HAP-1 (cell line): ENCODE measurements around the gene FAN1.

Experiments used
- DNase-seq, 2 experiments: peaks; one replicate each; pipeline ENCODE4 v3.0.0-alpha.2; 2016 to 2020; ENCODE audit warnings: low spot score in 2 of 2
- H3K27me3 ChIP-seq: fragments of 250-450 bp; sonication (Bioruptor Pico); 2 replicates; pipeline ENCODE4 v1.5.1; 2020; ENCODE audit warnings: low read depth, mild to moderate bottlenecking, moderate library complexity
- H3K36me3 ChIP-seq: fragments of 250-450 bp; sonication (Bioruptor Pico); replicated peaks from 2 replicates; pipeline ENCODE4 v1.5.1; 2020; ENCODE audit warnings: mild to moderate bottlenecking
- H3K4me1 ChIP-seq: fragments of 250-450 bp; sonication (Bioruptor Pico); 2 replicates; pipeline ENCODE4 v1.5.1; 2020; ENCODE audit warnings: mild to moderate bottlenecking
- H3K4me3 ChIP-seq: fragments of 250-450 bp; sonication (Bioruptor Pico); 2 replicates; pipeline ENCODE4 v1.5.1; 2020; ENCODE audit warnings: mild to moderate bottlenecking, moderate library complexity
- H3K9me3 ChIP-seq: fragments of 250-450 bp; sonication (Bioruptor Pico); 2 replicates; pipeline ENCODE4 v1.5.1; 2020; ENCODE audit warnings: mild to moderate bottlenecking, moderate library complexity
- in situ Hi-C: fragments of 300-500 bp; cut with MboI; formaldehyde crosslinking; loops from 3 replicates; pipeline ENCODE4 v1.14.3; 2020; ENCODE audit warnings: low sequenced_read_pairs, inconsistent platforms, mixed read lengths

Gene FAN1

GRCh38 chr15:30925686-30926085, 22.0 kb downstream of the FAN1 start:
- in situ Hi-C loops, result no loop called here
- DNase-seq, result no peak
- Histone ChIP-seq H3K27me3 (no peaks in the 10 kb centered on the region), H3K9me3 (no peaks in the 10 kb centered on the region), H3K36me3 (peaks cover 57% of the 10 kb centered on the region), H3K4me3 (no peak overlapping the region), H3K4me1 (peaks cover 26% of the 10 kb centered on the region)

- Histone ChIP-seq H3K4me3 (no peak overlapping the region), H3K36me3 (peaks cover 57% of the 10 kb centered on the region), H3K27me3 (no peaks in the 10 kb centered on the region), H3K9me3 (no peaks in the 10 kb centered on the region), H3K4me1 (peaks cover 23% of the 10 kb centered on the region)
- in situ Hi-C loops, result no loop called here
- DNase-seq, result no peak
These were observed 22.4 kb downstream of the FAN1 start for GRCh38 chr15:30926161-30926560.

- Histone ChIP-seq H3K9me3 (no peaks in the 10 kb centered on the region), H3K4me3 (no peak overlapping the region), H3K27me3 (no peaks in the 10 kb centered on the region), H3K4me1 (peaks cover 12% of the 10 kb centered on the region), H3K36me3 (peaks cover 61% of the 10 kb centered on the region)
- in situ Hi-C loops, result no loop called here
- no peak for DNase-seq
These were observed 23.5 kb downstream of the FAN1 start for GRCh38 chr15:30927148-30927761.

GRCh38 chr15:30928076-30928475, 24.4 kb downstream of the FAN1 start:
- no peak for DNase-seq
- in situ Hi-C loops, result no loop called here
- Histone ChIP-seq H3K9me3 (no peaks in the 10 kb centered on the region), H3K4me3 (no peak overlapping the region), H3K36me3 (peaks cover 60% of the 10 kb centered on the region), H3K4me1 (peaks cover 6% of the 10 kb centered on the region), H3K27me3 (no peaks in the 10 kb centered on the region)

GRCh38 chr15:30929064-30929669, 25.5 kb downstream of the FAN1 start:
- in situ Hi-C loops, result no loop called here
- Histone ChIP-seq H3K4me3 (no peak overlapping the region), H3K9me3 (no peaks in the 10 kb centered on the region), H3K36me3 (peaks cover 51% of the 10 kb centered on the region), H3K27me3 (no peaks in the 10 kb centered on the region), H3K4me1 (peaks cover 6% of the 10 kb centered on the region; the same call in 1 of the 2 replicates)
- DNase-seq, result no peak

- Histone ChIP-seq H3K27me3 (no peaks in the 10 kb centered on the region), H3K9me3 (no peaks in the 10 kb centered on the region), H3K36me3 (peaks cover 43% of the 10 kb centered on the region), H3K4me3 (no peak overlapping the region), H3K4me1 (peaks cover 6% of the 10 kb centered on the region; the same call in 1 of the 2 replicates)
- DNase-seq, result no peak
- in situ Hi-C loops, result no loop called here
These were observed 26.3 kb downstream of the FAN1 start for GRCh38 chr15:30929982-30930381.

GRCh38 chr15:30930422-30930821, 26.7 kb downstream of the FAN1 start:
- H3K27me3 ChIP-seq, result no peaks in the 10 kb centered on the region
- no peaks in the 10 kb centered on the region for H3K9me3 ChIP-seq
- H3K4me3 ChIP-seq, result no peak overlapping the region
- in situ Hi-C loops, result no loop called here
- DNase-seq, result no peak
- peaks cover 6% of the 10 kb centered on the region; the same call in 1 of the 2 replicates for H3K4me1 ChIP-seq
- peaks cover 39% of the 10 kb centered on the region for H3K36me3 ChIP-seq

GRCh38 chr15:30933293-30933692, 29.6 kb downstream of the FAN1 start:
- in situ Hi-C loops, result no loop called here
- H3K36me3 ChIP-seq, result peaks cover 33% of the 10 kb centered on the region
- no peak for DNase-seq
- H3K4me3 ChIP-seq, result no peak overlapping the region
- no peaks in the 10 kb centered on the region for H3K9me3 ChIP-seq
- peaks cover 6% of the 10 kb centered on the region; the same call in 1 of the 2 replicates for H3K4me1 ChIP-seq
- H3K27me3 ChIP-seq, result no peaks in the 10 kb centered on the region

GRCh38 chr15:30939161-30939560, 35.4 kb downstream of the FAN1 start:
- no peak for DNase-seq
- H3K27me3 ChIP-seq, result no peaks in the 10 kb centered on the region
- no peak overlapping the region for H3K4me3 ChIP-seq
- peaks cover 64% of the 10 kb centered on the region for H3K36me3 ChIP-seq
- in situ Hi-C loops, result no loop called here
- no peaks in the 10 kb centered on the region for H3K9me3 ChIP-seq
- no peaks in the 10 kb centered on the region for H3K4me1 ChIP-seq

- Histone ChIP-seq H3K4me3 (no peak overlapping the region), H3K9me3 (no peaks in the 10 kb centered on the region), H3K27me3 (no peaks in the 10 kb centered on the region), H3K4me1 (no peaks in the 10 kb centered on the region), H3K36me3 (peaks cover 64% of the 10 kb centered on the region)
- in situ Hi-C loops, result no loop called here
- no peak for DNase-seq
These were observed 36.6 kb downstream of the FAN1 start for GRCh38 chr15:30940359-30940758.

GRCh38 chr15:30941520-30941919, 37.8 kb downstream of the FAN1 start:
- Histone ChIP-seq H3K9me3 (no peaks in the 10 kb centered on the region), H3K36me3 (peaks cover 69% of the 10 kb centered on the region), H3K4me1 (peaks cover 3% of the 10 kb centered on the region; the same call in 1 of the 2 replicates), H3K27me3 (no peaks in the 10 kb centered on the region), H3K4me3 (no peak overlapping the region)
- DNase-seq, result no peak
- in situ Hi-C loops, result no loop called here

GRCh38 chr15:30943654-30944335, 40.1 kb downstream of the FAN1 start:
- in situ Hi-C loops, result no loop called here
- H3K9me3 ChIP-seq, result no peaks in the 10 kb centered on the region
- no peak for DNase-seq
- no peak overlapping the region for H3K4me3 ChIP-seq
- peaks cover 5% of the 10 kb centered on the region; the same call in 1 of the 2 replicates for H3K4me1 ChIP-seq
- peaks cover 57% of the 10 kb centered on the region for H3K36me3 ChIP-seq
- H3K27me3 ChIP-seq, result no peaks in the 10 kb centered on the region

GRCh38 chr15:30953183-30953582, 49.5 kb downstream of the FAN1 start:
- no peak for DNase-seq
- Histone ChIP-seq H3K36me3 (peaks cover 26% of the 10 kb centered on the region), H3K27me3 (no peaks in the 10 kb centered on the region), H3K4me1 (no peaks in the 10 kb centered on the region), H3K4me3 (no peak overlapping the region), H3K9me3 (no peaks in the 10 kb centered on the region)
- in situ Hi-C loops, result no loop called here

GRCh38 chr15:30953731-30954378, 50.1 kb downstream of the FAN1 start:
- Histone ChIP-seq H3K27me3 (no peaks in the 10 kb centered on the region), H3K4me3 (no peak overlapping the region), H3K9me3 (no peaks in the 10 kb centered on the region), H3K36me3 (peaks cover 27% of the 10 kb centered on the region), H3K4me1 (no peaks in the 10 kb centered on the region)
- in situ Hi-C loops, result no loop called here
- peak in 1 of 2 experiments; percentile 10 for DNase-seq
